HepG2 (cell line): ENCODE measurements around the gene GPR37L1. TPM values are rescaled to one million over a fixed set of nuclear protein-coding genes. Genes with fewer than 3 reads are reported as not detected.

Experiments used
- GZF1 ChIP-seq: sonication (generic); formaldehyde crosslinking; IDR thresholded peaks from 2 replicates; pipeline ENCODE4 v1.5.1; 2020; ENCODE audit warnings: mild to moderate bottlenecking, missing genetic modification reagents
- JUN ChIP-seq: sonication (generic); formaldehyde crosslinking; IDR thresholded peaks from 2 replicates; pipeline ENCODE4 v1.4.0; 2020; ENCODE audit warnings: mild to moderate bottlenecking, missing genetic modification reagents
- ONECUT2 ChIP-seq: sonication (generic); formaldehyde crosslinking; IDR thresholded peaks from 2 replicates; pipeline ENCODE4 v1.4.0; 2020; ENCODE audit warnings: missing genetic modification reagents
- PRDM4 ChIP-seq: sonication (generic); formaldehyde crosslinking; IDR thresholded peaks from 2 replicates; pipeline ENCODE4 v1.9.0; 2021; ENCODE audit warnings: missing genetic modification reagents, borderline replicate concordance
- SP1 ChIP-seq, 2 experiments: fragments of 450-650 bp in 1 of 2; sonication (generic) in 1 of 2; formaldehyde crosslinking in 1 of 2; IDR thresholded peaks; 2 replicates each; pipeline versions ENCODE4 v1.4.0 to v1.6.1; 2016 to 2020; ENCODE audit warnings: missing genetic modification reagents in 1 of 2
- TBL1XR1 ChIP-seq: fragments of 150-350 bp; IDR thresholded peaks from 2 replicates; pipeline ENCODE4 v1.6.1; 2014; ENCODE audit warnings: borderline replicate concordance, low read length; ENCODE audit not compliant: partially characterized antibody
- ZBTB33 ChIP-seq: sonication (generic); formaldehyde crosslinking; IDR thresholded peaks from 2 replicates; pipeline ENCODE4 v1.4.0; 2020; ENCODE audit warnings: missing genetic modification reagents
- ZGPAT ChIP-seq: IDR thresholded peaks from 2 replicates; pipeline ENCODE4 v1.6.1; 2016; ENCODE audit warnings: mild to moderate bottlenecking
- ZNF18 ChIP-seq: sonication (generic); formaldehyde crosslinking; IDR thresholded peaks from 2 replicates; pipeline ENCODE4 v1.8.0; 2022; ENCODE audit warnings: mild to moderate bottlenecking, missing genetic modification reagents; ENCODE audit not compliant: insufficient replicate concordance
- ZNF407 ChIP-seq: sonication (generic); formaldehyde crosslinking; IDR thresholded peaks from one replicate; pipeline ENCODE4 v1.5.1; 2020; ENCODE audit warnings: mild to moderate bottlenecking, missing genetic modification reagents; ENCODE audit errors: not compliant biosample characterization
- ZNF430 ChIP-seq: sonication (generic); formaldehyde crosslinking; IDR thresholded peaks from 2 replicates; pipeline ENCODE4 v1.9.0; 2021; ENCODE audit warnings: mild to moderate bottlenecking, missing genetic modification reagents
- ZNF672 ChIP-seq: sonication (generic); formaldehyde crosslinking; IDR thresholded peaks from 2 replicates; pipeline ENCODE4 v1.8.1; 2022; ENCODE audit warnings: missing genetic modification reagents
- polyA plus RNA-seq, 8 experiments: library from polyadenylated mRNA; depleted of rRNA in 3 of 8; stranded (reverse) in 7 of 8; unstranded in 1 of 8; fragments of >200 nt; fragmentation: Illumina TruSeq in 4 of 8; extraction: Trizol in 4 of 8; gene quantifications; 2 replicates each; pipeline versions ENCODE4 v1.2.1 to v1.2.3, GENCODE V29; 2011 to 2016; ENCODE audit warnings: low read depth in 4 of 8, missing spikeins in 1 of 8, mixed read lengths in 1 of 8; ENCODE audit not compliant: insufficient read depth in 1 of 8
- total RNA-seq, 5 experiments: library from RNA; depleted of rRNA; stranded (reverse); fragments of >200 nt; fragmentation: Illumina TruSeq; extraction: Trizol; gene quantifications; 2 replicates each; pipeline ENCODE4 v1.2.3, GENCODE V29; 2016; ENCODE audit warnings: low read depth in 1 of 5

Gene GPR37L1
- total and polyA plus RNA-seq, 2 of the 13 experiments (the other 11 are each of a cell fraction or from before 2014, with no cell fraction given), result 0.13 TPM; not detected in 1

- TF ChIP-seq ZGPAT (CRISPR knock-in tag), result peak; percentile 20; the same call in 1 of the 2 replicates
- no peak for TF ChIP-seq SP1 (IDR thresholded peaks at IDR 0.05)
- TF ChIP-seq SP1 (CRISPR knock-in tag; IDR thresholded peaks at IDR 0.05), result peak; percentile 21; the same call in 1 of the 2 replicates
- TF ChIP-seq ZNF18, result no peak
- no peak for TF ChIP-seq GZF1 (CRISPR knock-in tag)
- no peak for TF ChIP-seq TBL1XR1
- no peak for TF ChIP-seq ZNF672 (CRISPR knock-in tag)
- peak; percentile 87; the same call in 1 of the 2 replicates for TF ChIP-seq JUN
- no peak for TF ChIP-seq PRDM4 (CRISPR knock-in tag)
- no peak for TF ChIP-seq ONECUT2
- TF ChIP-seq ZNF407, result no peak
- no peak for TF ChIP-seq ZBTB33 (CRISPR knock-in tag)
- TF ChIP-seq ZNF430 (CRISPR knock-in tag), result no peak
Measured at GRCh38 chr1:202085682-202086373, 36.9 kb upstream of the GPR37L1 start (continued).
